Measurements from ENCODE around the gene TANK.
"Not testable (repeated sequence)": the region's sequence is repeated elsewhere in the genome, so short reads cannot be mapped to it uniquely, and the experiment has no call there.

The TANK gene

DNA sequence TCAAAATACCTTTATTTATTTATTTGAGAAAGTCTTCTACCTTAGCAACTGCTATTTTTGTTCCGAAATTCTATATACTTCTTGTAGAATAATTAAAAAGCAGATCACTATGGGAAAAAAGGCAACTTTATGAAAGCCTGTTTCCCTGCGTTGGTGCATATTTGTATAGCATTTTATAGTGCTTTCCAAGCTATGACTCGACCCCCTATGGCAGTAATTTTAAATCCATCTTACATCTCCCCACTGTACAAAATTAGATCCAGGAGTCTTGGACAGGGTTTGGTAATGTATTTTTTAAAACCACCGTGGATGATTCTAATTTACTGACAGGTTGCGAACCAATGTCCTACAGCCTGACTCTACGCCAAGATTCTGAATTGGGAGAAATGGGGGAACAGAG lies 10.1 kb downstream of the TANK start:
- DNase-seq, result no peak

DNA sequence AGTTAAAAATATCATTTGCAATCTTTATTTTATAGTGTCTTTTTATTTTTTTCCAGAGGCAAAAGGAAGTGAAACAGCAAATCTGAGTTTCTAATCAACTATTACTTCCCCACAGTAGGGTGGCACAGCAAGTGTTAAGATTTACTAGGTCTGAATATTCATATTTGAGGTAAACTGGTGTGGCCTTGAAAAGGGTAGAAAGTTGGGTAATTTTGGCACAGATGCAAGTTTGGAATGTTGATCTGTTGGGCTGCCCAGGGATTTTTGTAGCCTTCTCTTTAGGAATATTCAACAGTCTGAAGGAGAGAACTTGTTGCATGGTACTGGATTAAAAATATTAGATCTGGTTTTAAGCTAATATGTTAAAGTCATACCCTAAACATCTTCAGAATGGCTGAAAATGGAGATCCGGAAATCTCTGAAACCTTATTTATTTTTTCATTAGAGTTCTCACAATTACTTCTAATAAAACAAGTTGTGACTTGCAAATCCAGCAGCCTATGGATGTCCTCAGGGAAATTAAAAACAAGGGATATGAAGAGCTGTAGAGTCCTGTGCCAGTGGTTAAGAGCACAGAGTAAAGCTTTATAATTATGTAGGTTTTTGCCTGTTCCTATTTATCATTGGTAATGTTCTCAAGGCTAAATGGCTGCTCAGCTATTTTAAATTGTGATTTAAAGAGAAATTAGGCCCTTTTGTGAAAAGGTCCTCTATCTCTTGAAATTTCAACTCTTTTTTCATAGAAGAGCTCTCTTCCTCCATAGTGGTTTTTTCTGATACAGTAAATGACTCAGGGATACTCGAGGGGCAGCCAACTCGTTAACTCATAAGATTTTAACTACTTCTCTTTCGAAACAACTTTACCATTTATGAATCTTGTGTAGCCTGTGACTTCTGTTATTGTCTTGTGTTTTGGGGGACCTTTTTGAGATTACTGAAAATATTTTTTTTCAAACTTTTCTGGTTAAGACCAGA lies 11.0 kb downstream of the TANK start:
- DNase-seq, result peak; percentile 19

GRCh38 chr2:161172901-161173540 lies 12.8 kb downstream of the TANK start:
- DNase-seq, result no peak

DNA sequence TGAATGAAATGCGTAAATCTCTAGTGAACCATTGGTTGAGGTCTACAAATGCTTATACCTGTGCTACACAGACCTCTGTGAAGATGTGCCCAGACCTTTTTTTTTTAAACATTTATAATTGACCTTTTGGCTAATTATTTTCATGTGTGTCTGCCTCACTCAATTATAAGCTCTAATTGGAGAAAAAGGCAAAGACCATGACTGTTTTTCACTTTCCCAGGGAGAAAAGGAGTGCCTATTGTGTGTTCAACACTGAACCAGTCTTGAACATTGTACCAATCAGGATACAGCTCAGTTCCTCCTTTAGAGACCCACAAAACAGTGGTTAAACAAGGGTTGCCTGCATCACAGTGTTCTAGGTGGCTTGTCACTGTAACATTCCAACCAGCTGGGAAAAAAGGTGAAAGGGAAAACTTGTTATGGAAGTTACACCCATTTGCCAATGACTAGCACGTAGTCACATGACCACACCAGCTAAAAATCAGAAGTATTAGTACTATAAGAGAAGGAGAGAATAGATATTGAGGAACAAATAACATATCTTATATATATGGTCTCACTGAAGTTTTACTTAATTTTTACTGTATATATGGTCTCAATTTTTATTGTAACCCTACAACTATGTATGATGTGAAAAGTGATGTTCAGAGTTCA lies 13.4 kb downstream of the TANK start:
- no peak for DNase-seq

DNA sequence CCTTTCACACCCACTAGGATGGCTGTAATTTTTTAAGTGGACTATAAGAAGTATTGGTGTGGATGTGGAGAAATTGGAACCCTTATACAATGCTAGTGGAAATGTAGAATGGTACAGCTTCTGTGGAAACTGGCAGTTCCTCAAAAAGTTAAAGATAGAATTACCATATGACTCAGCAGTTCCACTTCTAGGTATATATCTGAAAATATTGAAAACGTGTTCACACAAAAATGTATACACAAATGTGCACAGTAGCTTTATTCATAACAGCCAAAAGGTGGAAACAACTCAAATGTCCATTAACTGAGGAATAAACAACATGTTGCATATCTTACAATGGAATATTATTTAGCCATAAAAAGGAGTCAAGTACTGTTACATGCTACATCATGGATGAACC lies 17.7 kb downstream of the TANK start:
- no peak for DNase-seq

GRCh38 chr2:161178756-161179155 lies 18.5 kb downstream of the TANK start:
- no peak for DNase-seq

DNA sequence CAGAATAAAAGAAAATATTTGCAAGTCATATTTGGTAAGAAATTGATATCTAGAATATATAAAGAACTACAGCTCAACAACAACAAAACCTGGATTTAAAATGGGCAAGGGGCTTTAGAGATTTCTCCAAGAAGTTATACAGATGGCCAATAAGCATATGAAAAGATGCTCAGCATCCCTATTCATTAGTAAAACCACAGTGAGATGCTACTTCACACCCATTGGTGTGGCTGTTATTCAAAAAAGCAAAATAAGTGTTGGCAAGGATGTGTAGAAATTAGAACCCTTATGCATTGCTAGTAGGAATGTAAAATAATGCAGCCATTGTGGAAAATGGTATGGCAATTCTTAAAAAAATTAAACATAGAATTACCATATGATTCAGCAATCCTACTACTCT lies 29.8 kb downstream of the TANK start:
- no peak for DNase-seq

- not testable (repeated sequence) for DNase-seq
Observed at GRCh38 chr2:161195602-161196001, 35.4 kb downstream of the TANK start.

- no peak for DNase-seq
Observed at GRCh38 chr2:161199912-161200701, 39.9 kb downstream of the TANK start.

DNA sequence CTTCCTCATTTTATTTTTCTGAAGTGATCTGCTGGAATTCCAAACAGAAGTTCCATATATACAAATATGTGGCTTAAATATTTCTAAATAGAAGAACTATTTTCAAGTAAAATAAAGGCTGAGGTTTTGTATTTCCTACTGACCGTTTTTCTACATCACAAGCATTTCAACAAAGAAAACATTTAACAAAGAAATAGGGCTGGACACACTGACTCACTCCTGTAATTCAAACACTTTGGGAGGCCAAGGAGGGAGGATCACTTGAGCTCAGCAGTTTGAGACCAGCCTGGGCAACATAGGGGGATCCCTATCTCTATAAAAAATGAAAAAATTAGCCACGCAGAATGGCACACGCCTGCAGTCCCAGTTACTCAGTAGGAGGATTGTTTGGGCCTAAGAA lies 44.6 kb downstream of the TANK start:
- DNase-seq, result no peak

DNA sequence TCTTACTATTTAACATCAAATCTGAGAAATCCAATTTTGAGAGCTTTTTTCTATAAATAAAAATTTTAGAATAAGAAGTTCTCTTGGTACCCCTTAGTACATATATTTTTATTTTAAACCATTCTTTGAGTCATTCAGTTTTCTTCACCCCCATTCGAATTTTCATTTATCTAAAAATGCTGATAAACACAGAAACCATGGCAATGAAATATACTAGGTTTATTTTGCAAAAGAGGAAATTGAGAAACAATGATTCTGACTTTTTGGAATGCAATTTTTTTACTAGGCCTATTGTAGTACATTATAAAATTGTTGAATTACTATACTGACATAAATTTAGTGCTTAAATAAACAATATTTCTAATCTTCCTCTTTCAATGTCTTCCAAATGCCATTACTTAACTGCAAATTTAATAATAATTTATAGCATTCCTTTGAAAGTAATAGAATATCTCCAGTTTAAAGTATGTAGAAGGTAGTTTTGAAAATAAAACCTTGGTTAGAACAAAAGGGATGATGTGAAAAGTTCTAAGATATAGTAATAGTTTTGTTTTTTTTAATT lies 46.3 kb downstream of the TANK start:
- DNase-seq, result peak; percentile 18

DNA sequence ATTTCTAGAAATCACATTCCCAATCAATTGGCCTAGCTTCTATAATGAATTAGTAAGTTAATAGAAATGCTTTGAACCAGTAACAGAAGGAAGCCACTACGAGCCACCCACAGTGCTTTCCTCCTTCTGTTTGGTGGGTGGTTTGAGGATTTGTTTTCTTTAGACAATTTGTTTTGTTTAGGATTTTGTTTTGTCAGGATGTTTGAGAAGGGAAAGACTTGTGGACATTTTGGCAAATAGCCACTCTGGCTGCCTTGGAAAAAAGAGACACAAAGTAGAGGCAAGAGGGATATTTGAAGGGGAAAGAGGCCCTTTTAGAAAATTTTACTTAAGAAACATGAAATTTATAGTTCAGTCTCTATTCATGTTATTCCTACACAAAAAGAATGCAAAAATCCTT lies 47.7 kb downstream of the TANK start:
- no peak for DNase-seq

DNA sequence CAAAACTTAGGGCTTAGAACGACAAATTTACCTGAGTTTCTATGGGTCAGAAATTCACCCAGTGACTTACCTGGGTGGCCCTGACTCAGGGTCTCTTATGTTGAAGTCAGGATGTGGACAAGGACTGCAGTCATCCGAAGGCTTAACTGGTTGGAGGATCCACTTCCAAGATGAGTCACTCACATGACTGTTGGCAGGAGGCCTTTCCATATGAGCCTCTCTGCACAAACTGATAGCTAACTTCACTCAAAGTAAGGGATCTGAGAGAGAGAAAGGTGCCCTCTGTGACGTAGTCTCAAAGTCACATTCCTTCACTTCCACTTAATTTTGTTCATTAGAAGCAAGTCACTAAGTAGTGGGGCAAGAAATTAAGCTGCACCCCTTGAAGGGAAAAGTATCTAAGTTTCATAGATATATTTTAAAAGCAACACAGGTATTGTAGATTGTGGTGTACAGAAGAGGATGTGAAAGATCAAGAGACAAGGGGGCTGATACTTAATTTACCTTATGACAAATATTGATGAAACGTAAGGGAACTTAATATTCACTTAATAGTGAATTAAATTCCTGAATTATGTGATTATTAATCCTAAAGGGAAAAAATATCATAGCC lies 48.4 kb downstream of the TANK start:
- no peak for DNase-seq

DNA sequence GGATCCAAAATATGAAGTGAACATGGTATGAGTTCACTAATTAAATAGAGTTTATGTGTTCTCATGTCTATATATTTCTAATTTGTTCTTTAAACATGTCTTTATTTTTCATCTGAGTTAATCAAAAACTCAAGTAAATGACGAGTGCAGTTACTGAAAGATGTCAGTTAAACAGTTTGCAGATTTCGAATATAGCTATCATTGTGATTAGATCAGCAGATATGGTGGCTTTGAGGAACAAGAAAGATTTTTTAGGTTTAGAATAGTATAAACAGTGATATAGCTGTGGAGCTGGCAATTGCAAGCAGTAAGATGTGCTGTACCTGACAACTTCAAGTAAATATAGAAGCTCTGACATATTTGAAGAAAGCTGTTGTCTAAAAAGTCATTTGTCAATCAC lies 49.7 kb downstream of the TANK start:
- DNase-seq, result no peak

- no peak for DNase-seq
Observed at GRCh38 chr2:161217597-161218185, 57.5 kb downstream of the TANK start.

- DNase-seq, result no peak
Observed at GRCh38 chr2:161219211-161219610, 59.0 kb downstream of the TANK start.

DNA sequence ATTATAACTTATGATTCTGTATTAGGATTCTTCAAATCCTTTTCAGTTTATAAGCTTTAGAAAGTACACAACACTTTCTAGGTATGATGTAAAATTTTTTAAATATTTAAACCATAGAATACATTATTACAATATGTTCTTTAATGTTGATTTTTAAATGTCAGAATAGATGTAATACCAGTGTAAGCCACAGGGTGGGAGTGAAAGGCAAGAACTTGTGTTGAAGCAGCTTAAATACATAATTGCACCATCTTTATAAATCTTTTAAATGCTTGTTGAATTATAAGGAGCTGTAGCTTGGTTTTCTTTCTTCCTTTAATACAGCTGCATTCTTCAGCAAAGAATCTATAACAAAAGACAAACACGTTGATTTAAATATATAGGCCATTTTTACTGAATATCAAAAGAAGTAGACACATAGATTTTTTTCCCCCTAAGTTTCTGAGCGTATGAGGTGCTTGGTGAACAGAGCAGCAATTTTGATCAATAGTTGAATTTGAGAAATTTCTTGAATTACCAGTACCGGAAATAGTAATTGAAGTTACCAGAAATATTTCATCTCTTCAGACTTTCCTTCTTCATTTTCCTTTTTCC lies 63.0 kb downstream of the TANK start:
- peak; percentile 19 for DNase-seq

DNA sequence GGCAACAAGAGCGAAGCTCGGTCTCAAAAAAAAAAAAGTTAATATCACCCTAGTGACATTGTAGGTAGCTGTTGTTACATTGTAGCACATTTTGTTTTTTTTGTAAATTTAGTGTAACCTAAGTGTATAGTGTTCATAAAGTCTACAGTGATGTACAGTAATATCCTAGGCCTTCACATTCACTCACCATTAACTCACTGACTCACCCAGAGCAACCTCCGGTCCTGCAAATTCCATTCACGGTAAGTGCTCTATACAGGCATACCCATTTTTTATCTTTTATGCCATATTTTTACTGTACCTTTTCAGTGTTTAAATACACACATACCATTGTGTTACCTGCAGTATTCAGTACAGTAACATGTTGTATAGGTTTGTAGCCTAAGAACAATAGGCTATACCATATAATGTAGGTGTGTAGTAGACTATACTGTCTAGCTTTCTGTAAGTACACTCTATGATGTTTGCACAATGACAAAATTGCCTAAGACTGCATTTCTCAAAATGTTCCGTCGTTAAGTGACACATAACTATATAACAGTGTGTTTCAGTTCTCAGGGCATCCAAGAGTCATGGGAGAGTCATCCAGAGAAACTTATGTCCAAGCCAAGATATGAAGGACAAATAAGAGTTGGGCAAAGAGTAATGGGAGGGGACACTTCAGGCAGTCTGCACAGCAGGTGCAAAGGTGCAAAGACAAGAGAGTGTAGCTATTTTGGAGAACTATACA lies 68.4 kb downstream of the TANK start:
- no peak for DNase-seq

DNA sequence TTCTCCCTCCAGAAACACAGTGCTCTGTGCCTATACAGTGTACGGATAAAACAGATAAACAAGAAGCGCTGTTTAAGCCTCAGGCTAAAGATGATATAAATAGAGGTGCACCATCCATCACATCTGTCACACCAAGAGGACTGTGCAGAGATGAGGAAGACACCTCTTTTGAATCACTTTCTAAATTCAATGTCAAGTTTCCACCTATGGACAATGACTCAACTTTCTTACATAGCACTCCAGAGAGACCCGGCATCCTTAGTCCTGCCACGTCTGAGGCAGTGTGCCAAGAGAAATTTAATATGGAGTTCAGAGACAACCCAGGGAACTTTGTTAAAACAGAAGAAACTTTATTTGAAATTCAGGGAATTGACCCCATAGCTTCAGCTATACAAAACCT lies 70.7 kb downstream of the TANK start:
- no peak for DNase-seq

DNA sequence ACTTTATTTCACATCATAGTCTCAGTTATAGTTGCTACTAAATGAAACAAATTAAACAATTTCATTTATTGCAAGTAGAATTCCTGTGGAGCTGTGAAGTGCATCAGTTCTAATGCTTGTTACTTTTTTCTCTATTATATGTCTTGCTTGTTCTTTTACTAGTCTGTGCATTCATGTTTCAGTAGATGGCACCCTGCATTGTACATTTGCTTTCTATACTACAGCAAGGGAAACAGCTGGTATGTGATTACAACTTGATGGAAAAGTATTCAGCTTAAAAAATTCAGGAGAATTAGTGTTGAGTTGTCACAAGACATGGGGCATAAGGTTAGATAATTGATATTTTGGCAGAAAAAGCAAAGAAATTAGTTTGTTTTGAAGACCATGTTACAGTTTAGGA lies 72.3 kb downstream of the TANK start:
- DNase-seq, result no peak
